Spleen (tissue), 7 donors: ENCODE measurements around the gene SEMA3F.

Experiments used
- CTCF ChIP-seq, 11 experiments: fragments of 200-600 bp in 7 of 11; fragments of 450-650 bp in 4 of 11; sonication (generic) in 4 of 11; IDR thresholded peaks in 8 of 11; conservative IDR thresholded peaks in 3 of 11; 1 replicate in 7 of 11; 2 replicates in 4 of 11; pipeline versions ENCODE4 v1.4.0 to v1.8.0; 2016 to 2021; ENCODE audit warnings: antibody characterized with exemption in 11 of 11, inconsistent platforms in 4 of 11, mild to moderate bottlenecking in 1 of 11
- POLR2AphosphoS5 ChIP-seq, 3 donors: sonication (generic); formaldehyde crosslinking; IDR thresholded peaks; one replicate each; pipeline ENCODE4 v1.5.1; 2017; ENCODE audit warnings: antibody characterized with exemption in 3 of 3
- donor health status: DM: no; HTN: no; CAD: no; lungs with moderate emphysema.
- donor health status: DM: no; HTN: no; CAD: no.
- donor health status: DM: no; HTN: no; CAD: no.

GRCh38 chr3:50139308-50139707, 15.8 kb upstream of the SEMA3F start:
- TF ChIP-seq CTCF (IDR thresholded peaks at IDR 0.05 in 8 of 11, conservative IDR thresholded peaks at IDR 0.05 in 3 of 11) (no peak), POLR2AphosphoS5 (IDR thresholded peaks at IDR 0.05) (no peak)
